CD4-positive, alpha-beta T cell treated with Interleukin-21 for 1 hour (primary cell): ENCODE results near the gene JMJD7.
A peak's percentile ranks its signal among the peaks of the same experiment; 100 is the strongest.

Experiments used
- DNase-seq: peaks from one replicate; pipeline ENCODE4 v3.0.0-alpha.2; 2020

JMJD7 gene

GRCh38 chr15:41827880-41828806 is at the start of gene JMJD7:
Gene JMJD7, plus strand, starts transcription at chr15:41828092. Its CDS starts 33 bp downstream, at chr15:41828125.
- peak; percentile 93 for DNase-seq

- no peak for DNase-seq
Measured at GRCh38 chr15:41778521-41778920, 49.4 kb upstream of the JMJD7 start.

GRCh38 chr15:41779662-41780157 is 48.2 kb upstream of the JMJD7 start:
- DNase-seq = no peak

GRCh38 chr15:41780266-41780665 is 47.6 kb upstream of the JMJD7 start:
- no peak for DNase-seq

GRCh38 chr15:41780727-41781126 is 47.2 kb upstream of the JMJD7 start:
- DNase-seq = no peak

GRCh38 chr15:41782371-41783282 is 45.3 kb upstream of the JMJD7 start:
- DNase-seq = no peak

- DNase-seq = no peak
Measured at GRCh38 chr15:41783296-41783695, 44.6 kb upstream of the JMJD7 start.

GRCh38 chr15:41788262-41788661 is 39.6 kb upstream of the JMJD7 start:
- no peak for DNase-seq

- DNase-seq = no peak
Measured at GRCh38 chr15:41789236-41789635, 38.7 kb upstream of the JMJD7 start.

GRCh38 chr15:41789662-41790061 is 38.2 kb upstream of the JMJD7 start:
- no peak for DNase-seq

- DNase-seq = no peak
Measured at GRCh38 chr15:41790169-41790568, 37.7 kb upstream of the JMJD7 start.

- DNase-seq = no peak
Measured at GRCh38 chr15:41790756-41791546, 36.9 kb upstream of the JMJD7 start.

- no peak for DNase-seq
Measured at GRCh38 chr15:41791547-41791937, 36.4 kb upstream of the JMJD7 start.

GRCh38 chr15:41792000-41792637 is 35.8 kb upstream of the JMJD7 start:
- DNase-seq = no peak

GRCh38 chr15:41794081-41794480 is 33.8 kb upstream of the JMJD7 start:
- DNase-seq = no peak

GRCh38 chr15:41795996-41796856 is 31.7 kb upstream of the JMJD7 start:
- no peak for DNase-seq

- no peak for DNase-seq
Measured at GRCh38 chr15:41797201-41797944, 30.5 kb upstream of the JMJD7 start.

GRCh38 chr15:41798607-41799487 is 29.0 kb upstream of the JMJD7 start:
- DNase-seq = no peak

GRCh38 chr15:41799488-41799805 is 28.4 kb upstream of the JMJD7 start:
- DNase-seq = no peak
